ENCODE results near the gene GEMIN8.

The GEMIN8 gene

GRCh38 chrX:14038375-14039085 lies 8.8 kb upstream of the GEMIN8 start:
- no peaks in the 10 kb centered on the region for H3K27me3 ChIP-seq (ENCODE audit: insufficient read depth, low read length)
- H3K27ac ChIP-seq (ENCODE audit: low read length), result no peak overlapping the region
- no peaks in the 10 kb centered on the region for H3K36me3 ChIP-seq (ENCODE audit: insufficient read depth, low read depth, low read length)
- H3K9ac ChIP-seq (ENCODE audit: low read depth, low read length), result no peak overlapping the region
- no peak overlapping the region for H3K4me3 ChIP-seq (ENCODE audit: low read length)
- no peaks in the 10 kb centered on the region for H3K4me1 ChIP-seq (ENCODE audit: insufficient read depth, low read length)
- no peaks in the 10 kb centered on the region for H3K9me3 ChIP-seq (ENCODE audit: insufficient read depth, low read depth, low read length)

- Histone ChIP-seq H3K4me1 (ENCODE audit: insufficient read depth, low read length) (peaks cover 16% of the 10 kb centered on the region), H3K9ac (ENCODE audit: low read depth, low read length) (peak overlapping the region; percentile 58; the same call in 1 of the 2 replicates), H3K36me3 (ENCODE audit: insufficient read depth, low read depth, low read length) (no peaks in the 10 kb centered on the region), H3K27ac (ENCODE audit: low read length) (no peak overlapping the region), H3K4me3 (ENCODE audit: low read length) (no peak overlapping the region), H3K27me3 (ENCODE audit: insufficient read depth, low read length) (no peaks in the 10 kb centered on the region), H3K9me3 (ENCODE audit: insufficient read depth, low read depth, low read length) (no peaks in the 10 kb centered on the region)
Observed at GRCh38 chrX:14032406-14032805, 2.7 kb upstream of the GEMIN8 start.

GRCh38 chrX:14030174-14030530 lies 460 bp upstream of the GEMIN8 start:
- H3K4me1 ChIP-seq (ENCODE audit: insufficient read depth, low read length), result peaks cover 23% of the 10 kb centered on the region
- peak overlapping the region; percentile 36 for H3K27ac ChIP-seq (ENCODE audit: low read length)
- no peaks in the 10 kb centered on the region for H3K27me3 ChIP-seq (ENCODE audit: insufficient read depth, low read length)
- peak overlapping the region; percentile 82; the same call in 1 of the 2 replicates for H3K9ac ChIP-seq (ENCODE audit: low read depth, low read length)
- H3K9me3 ChIP-seq (ENCODE audit: insufficient read depth, low read depth, low read length), result no peaks in the 10 kb centered on the region
- peak overlapping the region; percentile 72 for H3K4me3 ChIP-seq (ENCODE audit: low read length)
- no peaks in the 10 kb centered on the region for H3K36me3 ChIP-seq (ENCODE audit: insufficient read depth, low read depth, low read length)

GRCh38 chrX:14029039-14029424 lies 660 bp downstream of the GEMIN8 start:
- Histone ChIP-seq H3K4me1 (ENCODE audit: insufficient read depth, low read length) (peaks cover 23% of the 10 kb centered on the region), H3K4me3 (ENCODE audit: low read length) (peak overlapping the region; percentile 72), H3K27me3 (ENCODE audit: insufficient read depth, low read length) (no peaks in the 10 kb centered on the region), H3K9me3 (ENCODE audit: insufficient read depth, low read depth, low read length) (no peaks in the 10 kb centered on the region), H3K9ac (ENCODE audit: low read depth, low read length) (peak overlapping the region; percentile 82), H3K36me3 (ENCODE audit: insufficient read depth, low read depth, low read length) (no peaks in the 10 kb centered on the region), H3K27ac (ENCODE audit: low read length) (no peak overlapping the region)

- Histone ChIP-seq H3K27me3 (ENCODE audit: insufficient read depth, low read length) (no peaks in the 10 kb centered on the region), H3K4me3 (ENCODE audit: low read length) (peak overlapping the region; percentile 72), H3K36me3 (ENCODE audit: insufficient read depth, low read depth, low read length) (no peaks in the 10 kb centered on the region), H3K4me1 (ENCODE audit: insufficient read depth, low read length) (peaks cover 23% of the 10 kb centered on the region), H3K9me3 (ENCODE audit: insufficient read depth, low read depth, low read length) (no peaks in the 10 kb centered on the region), H3K9ac (ENCODE audit: low read depth, low read length) (peak overlapping the region; percentile 82; the same call in 1 of the 2 replicates), H3K27ac (ENCODE audit: low read length) (no peak overlapping the region)
Observed at GRCh38 chrX:14028473-14028872, 1.2 kb downstream of the GEMIN8 start.

- H3K4me3 ChIP-seq (ENCODE audit: low read length), result peak overlapping the region; percentile 72; the same call in 1 of the 2 replicates
Observed at GRCh38 chrX:14027511-14028019, 2.1 kb downstream of the GEMIN8 start.

GRCh38 chrX:14027036-14027435 lies 2.7 kb downstream of the GEMIN8 start:
- Histone ChIP-seq H3K27ac (ENCODE audit: low read length) (no peak overlapping the region), H3K9ac (ENCODE audit: low read depth, low read length) (no peak overlapping the region; the same call in 1 of the 2 replicates), H3K27me3 (ENCODE audit: insufficient read depth, low read length) (no peaks in the 10 kb centered on the region), H3K9me3 (ENCODE audit: insufficient read depth, low read depth, low read length) (no peaks in the 10 kb centered on the region), H3K36me3 (ENCODE audit: insufficient read depth, low read depth, low read length) (no peaks in the 10 kb centered on the region), H3K4me3 (ENCODE audit: low read length) (peak overlapping the region; percentile 23; the same call in 1 of the 2 replicates), H3K4me1 (ENCODE audit: insufficient read depth, low read length) (peaks cover 22% of the 10 kb centered on the region)

More at GRCh38 chrX:14027511-14028019, 2.1 kb downstream of the GEMIN8 start:
- no peaks in the 10 kb centered on the region for H3K27me3 ChIP-seq (ENCODE audit: insufficient read depth, low read length)
- H3K27ac ChIP-seq (ENCODE audit: low read length), result no peak overlapping the region
- H3K36me3 ChIP-seq (ENCODE audit: insufficient read depth, low read depth, low read length), result no peaks in the 10 kb centered on the region
- H3K9me3 ChIP-seq (ENCODE audit: insufficient read depth, low read depth, low read length), result no peaks in the 10 kb centered on the region
- no peak overlapping the region; the same call in 1 of the 2 replicates for H3K9ac ChIP-seq (ENCODE audit: low read depth, low read length)
- H3K4me1 ChIP-seq (ENCODE audit: insufficient read depth, low read length), result peaks cover 23% of the 10 kb centered on the region

- H3K9ac ChIP-seq (ENCODE audit: low read depth, low read length), result no peak overlapping the region; the same call in 1 of the 2 replicates
- H3K36me3 ChIP-seq (ENCODE audit: insufficient read depth, low read depth, low read length), result no peaks in the 10 kb centered on the region
- no peak overlapping the region for H3K4me3 ChIP-seq (ENCODE audit: low read length)
- H3K27me3 ChIP-seq (ENCODE audit: insufficient read depth, low read length), result no peaks in the 10 kb centered on the region
- no peak overlapping the region for H3K27ac ChIP-seq (ENCODE audit: low read length)
- no peaks in the 10 kb centered on the region for H3K9me3 ChIP-seq (ENCODE audit: insufficient read depth, low read depth, low read length)
- H3K4me1 ChIP-seq (ENCODE audit: insufficient read depth, low read length), result peaks cover 17% of the 10 kb centered on the region
Observed at GRCh38 chrX:14026121-14026520, 3.6 kb downstream of the GEMIN8 start.

- Histone ChIP-seq H3K27ac (ENCODE audit: low read length) (no peak overlapping the region), H3K9me3 (ENCODE audit: insufficient read depth, low read depth, low read length) (no peaks in the 10 kb centered on the region), H3K4me1 (ENCODE audit: insufficient read depth, low read length) (peaks cover 4% of the 10 kb centered on the region), H3K4me3 (ENCODE audit: low read length) (no peak overlapping the region), H3K9ac (ENCODE audit: low read depth, low read length) (no peak overlapping the region), H3K27me3 (ENCODE audit: insufficient read depth, low read length) (no peaks in the 10 kb centered on the region), H3K36me3 (ENCODE audit: insufficient read depth, low read depth, low read length) (peaks cover 28% of the 10 kb centered on the region)
Observed at GRCh38 chrX:14022019-14022418, 7.7 kb downstream of the GEMIN8 start.

- Histone ChIP-seq H3K36me3 (ENCODE audit: insufficient read depth, low read depth, low read length) (peaks cover 29% of the 10 kb centered on the region), H3K9ac (ENCODE audit: low read depth, low read length) (no peak overlapping the region), H3K4me1 (ENCODE audit: insufficient read depth, low read length) (no peaks in the 10 kb centered on the region), H3K27ac (ENCODE audit: low read length) (no peak overlapping the region), H3K4me3 (ENCODE audit: low read length) (no peak overlapping the region), H3K27me3 (ENCODE audit: insufficient read depth, low read length) (no peaks in the 10 kb centered on the region), H3K9me3 (ENCODE audit: insufficient read depth, low read depth, low read length) (no peaks in the 10 kb centered on the region)
Observed at GRCh38 chrX:14017399-14017798, 12.3 kb downstream of the GEMIN8 start.

GRCh38 chrX:14015941-14016340 lies 13.8 kb downstream of the GEMIN8 start:
- Histone ChIP-seq H3K36me3 (ENCODE audit: insufficient read depth, low read depth, low read length) (peaks cover 29% of the 10 kb centered on the region), H3K9me3 (ENCODE audit: insufficient read depth, low read depth, low read length) (no peaks in the 10 kb centered on the region), H3K27me3 (ENCODE audit: insufficient read depth, low read length) (no peaks in the 10 kb centered on the region)

GRCh38 chrX:14015294-14015693 lies 14.4 kb downstream of the GEMIN8 start:
- Histone ChIP-seq H3K27me3 (ENCODE audit: insufficient read depth, low read length) (no peaks in the 10 kb centered on the region), H3K4me1 (ENCODE audit: insufficient read depth, low read length) (no peaks in the 10 kb centered on the region), H3K9me3 (ENCODE audit: insufficient read depth, low read depth, low read length) (no peaks in the 10 kb centered on the region), H3K36me3 (ENCODE audit: insufficient read depth, low read depth, low read length) (peaks cover 25% of the 10 kb centered on the region), H3K9ac (ENCODE audit: low read depth, low read length) (no peak overlapping the region), H3K4me3 (ENCODE audit: low read length) (no peak overlapping the region), H3K27ac (ENCODE audit: low read length) (no peak overlapping the region)

More at GRCh38 chrX:14015941-14016340, 13.8 kb downstream of the GEMIN8 start:
- Histone ChIP-seq H3K27ac (ENCODE audit: low read length) (no peak overlapping the region), H3K4me1 (ENCODE audit: insufficient read depth, low read length) (no peaks in the 10 kb centered on the region), H3K4me3 (ENCODE audit: low read length) (no peak overlapping the region), H3K9ac (ENCODE audit: low read depth, low read length) (no peak overlapping the region)

Measured in iPS-20b (cell line).